HG03095 (cell line): Measurements from ENCODE around the gene THSD8.

Experiments
- ATAC-seq: cut with Tn5 transposase; IDR thresholded peaks from one replicate; pipeline ENCODE4 v1.9.1; 2021; ENCODE audit warnings: moderate library complexity; ENCODE audit not compliant: unreplicated experiment

Gene THSD8

GRCh38 chr19:12847159-12848139, 45.6 kb downstream of the THSD8 start:
- ATAC-seq: no peak
